GM19043 (cell line): ENCODE data around the gene HPCAL1.
A peak's percentile ranks its signal among the peaks of the same experiment; 100 is the strongest.

ENCODE experiments used
- ATAC-seq: cut with Tn5 transposase; IDR thresholded peaks from one replicate; pipeline ENCODE4 v1.9.1; 2021; ENCODE audit warnings: low read depth; ENCODE audit not compliant: unreplicated experiment

HPCAL1 gene

GRCh38 chr2:10320575-10320931 lies 17.8 kb downstream of the HPCAL1 start:
- ATAC-seq: no peak

- no peak for ATAC-seq
These were observed 18.2 kb downstream of the HPCAL1 start for GRCh38 chr2:10320933-10321332.

GRCh38 chr2:10321622-10322021 lies 18.9 kb downstream of the HPCAL1 start:
- no peak for ATAC-seq

- ATAC-seq: no peak
These were observed 19.8 kb downstream of the HPCAL1 start for GRCh38 chr2:10322481-10322880.

- ATAC-seq: no peak
These were observed 20.3 kb downstream of the HPCAL1 start for GRCh38 chr2:10322973-10323372.

GRCh38 chr2:10323535-10323934 lies 20.8 kb downstream of the HPCAL1 start:
- ATAC-seq: no peak

GRCh38 chr2:10324095-10324832 lies 21.6 kb downstream of the HPCAL1 start:
- ATAC-seq: no peak

GRCh38 chr2:10325278-10326145 lies 22.8 kb downstream of the HPCAL1 start:
- ATAC-seq: no peak

GRCh38 chr2:10326151-10326616 lies 23.5 kb downstream of the HPCAL1 start:
- ATAC-seq: no peak

GRCh38 chr2:10326707-10327594 lies 24.2 kb downstream of the HPCAL1 start:
- no peak for ATAC-seq

- ATAC-seq: no peak
These were observed 25.4 kb downstream of the HPCAL1 start for GRCh38 chr2:10327896-10328669.

- no peak for ATAC-seq
These were observed 26.2 kb downstream of the HPCAL1 start for GRCh38 chr2:10328670-10329579.

GRCh38 chr2:10329580-10329879 lies 26.8 kb downstream of the HPCAL1 start:
- ATAC-seq: no peak

GRCh38 chr2:10329880-10330699 lies 27.4 kb downstream of the HPCAL1 start:
- ATAC-seq: no peak

GRCh38 chr2:10330700-10331026 lies 28.0 kb downstream of the HPCAL1 start:
- ATAC-seq: no peak

- peak; percentile 61 for ATAC-seq
These were observed 28.5 kb downstream of the HPCAL1 start for GRCh38 chr2:10331027-10331701.

GRCh38 chr2:10331702-10332401 lies 29.1 kb downstream of the HPCAL1 start:
- ATAC-seq: peak; percentile 52
